Ishikawa (cell line): Measurements from ENCODE around the gene RBM20.

ENCODE experiments used
- CEBPB ChIP-seq: IDR thresholded peaks from 2 replicates; pipeline ENCODE4 v1.6.1; 2012
- CREB1 ChIP-seq: IDR thresholded peaks from 2 replicates; pipeline ENCODE4 v1.6.1; 2012; ENCODE audit warnings: low read depth
- EGR1 ChIP-seq: IDR thresholded peaks from 2 replicates; pipeline ENCODE4 v1.6.1; 2012
- EP300 ChIP-seq: IDR thresholded peaks from 2 replicates; pipeline ENCODE4 v1.6.1; 2012; ENCODE audit warnings: borderline replicate concordance
- FOXM1 ChIP-seq: IDR thresholded peaks from 2 replicates; pipeline ENCODE4 v1.6.1; 2012; ENCODE audit warnings: low read depth, borderline replicate concordance
- MAX ChIP-seq: IDR thresholded peaks from 2 replicates; pipeline ENCODE4 v1.6.1; 2012
- NFIC ChIP-seq: IDR thresholded peaks from 2 replicates; pipeline ENCODE4 v1.6.1; 2012
- RAD21 ChIP-seq: IDR thresholded peaks from 2 replicates; pipeline ENCODE4 v1.6.1; 2012; ENCODE audit warnings: low read depth
- TAF1 ChIP-seq: IDR thresholded peaks from 2 replicates; pipeline ENCODE4 v1.6.1; 2012; ENCODE audit warnings: low read depth, mild to moderate bottlenecking
- YY1 ChIP-seq: IDR thresholded peaks from 2 replicates; pipeline ENCODE4 v1.6.1; 2012; ENCODE audit warnings: low read depth
- TF ChIP-seq, protein P1 (sequence below): IDR thresholded peaks from 2 replicates; pipeline ENCODE4 v1.6.1; 2012
- TF ChIP-seq, protein P2 (sequence below): IDR thresholded peaks from 2 replicates; pipeline ENCODE4 v1.6.1; 2012; ENCODE audit warnings: low read depth, mild to moderate bottlenecking

- no peak for TF ChIP-seq CEBPB
- no peak for TF ChIP-seq FOXM1
- TF ChIP-seq RAD21, result no peak
- TF ChIP-seq, protein P1, sequence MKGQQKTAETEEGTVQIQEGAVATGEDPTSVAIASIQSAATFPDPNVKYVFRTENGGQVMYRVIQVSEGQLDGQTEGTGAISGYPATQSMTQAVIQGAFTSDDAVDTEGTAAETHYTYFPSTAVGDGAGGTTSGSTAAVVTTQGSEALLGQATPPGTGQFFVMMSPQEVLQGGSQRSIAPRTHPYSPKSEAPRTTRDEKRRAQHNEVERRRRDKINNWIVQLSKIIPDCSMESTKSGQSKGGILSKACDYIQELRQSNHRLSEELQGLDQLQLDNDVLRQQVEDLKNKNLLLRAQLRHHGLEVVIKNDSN, result no peak
- TF ChIP-seq YY1, result no peak
- TF ChIP-seq NFIC, result no peak
- no peak for TF ChIP-seq TAF1
- no peak for TF ChIP-seq EGR1
- no peak for TF ChIP-seq MAX
- TF ChIP-seq EP300, result no peak
- TF ChIP-seq CREB1, result no peak
- TF ChIP-seq, protein P2, sequence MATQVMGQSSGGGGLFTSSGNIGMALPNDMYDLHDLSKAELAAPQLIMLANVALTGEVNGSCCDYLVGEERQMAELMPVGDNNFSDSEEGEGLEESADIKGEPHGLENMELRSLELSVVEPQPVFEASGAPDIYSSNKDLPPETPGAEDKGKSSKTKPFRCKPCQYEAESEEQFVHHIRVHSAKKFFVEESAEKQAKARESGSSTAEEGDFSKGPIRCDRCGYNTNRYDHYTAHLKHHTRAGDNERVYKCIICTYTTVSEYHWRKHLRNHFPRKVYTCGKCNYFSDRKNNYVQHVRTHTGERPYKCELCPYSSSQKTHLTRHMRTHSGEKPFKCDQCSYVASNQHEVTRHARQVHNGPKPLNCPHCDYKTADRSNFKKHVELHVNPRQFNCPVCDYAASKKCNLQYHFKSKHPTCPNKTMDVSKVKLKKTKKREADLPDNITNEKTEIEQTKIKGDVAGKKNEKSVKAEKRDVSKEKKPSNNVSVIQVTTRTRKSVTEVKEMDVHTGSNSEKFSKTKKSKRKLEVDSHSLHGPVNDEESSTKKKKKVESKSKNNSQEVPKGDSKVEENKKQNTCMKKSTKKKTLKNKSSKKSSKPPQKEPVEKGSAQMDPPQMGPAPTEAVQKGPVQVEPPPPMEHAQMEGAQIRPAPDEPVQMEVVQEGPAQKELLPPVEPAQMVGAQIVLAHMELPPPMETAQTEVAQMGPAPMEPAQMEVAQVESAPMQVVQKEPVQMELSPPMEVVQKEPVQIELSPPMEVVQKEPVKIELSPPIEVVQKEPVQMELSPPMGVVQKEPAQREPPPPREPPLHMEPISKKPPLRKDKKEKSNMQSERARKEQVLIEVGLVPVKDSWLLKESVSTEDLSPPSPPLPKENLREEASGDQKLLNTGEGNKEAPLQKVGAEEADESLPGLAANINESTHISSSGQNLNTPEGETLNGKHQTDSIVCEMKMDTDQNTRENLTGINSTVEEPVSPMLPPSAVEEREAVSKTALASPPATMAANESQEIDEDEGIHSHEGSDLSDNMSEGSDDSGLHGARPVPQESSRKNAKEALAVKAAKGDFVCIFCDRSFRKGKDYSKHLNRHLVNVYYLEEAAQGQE, result no peak
These were observed 239.8 kb downstream of the RBM20 start for GRCh38 chr10:110883924-110884323.
